GM21576 (cell line): ENCODE data around the gene COL19A1.

Experiments used
- ATAC-seq: cut with Tn5 transposase; IDR thresholded peaks from one replicate; pipeline ENCODE4 v1.9.1; 2021; ENCODE audit warnings: mild to moderate bottlenecking, moderate library complexity; ENCODE audit not compliant: unreplicated experiment

Gene COL19A1

GRCh38 chr6:70118670-70119069 is 252.3 kb downstream of the COL19A1 start:
- no peak for ATAC-seq

DNA sequence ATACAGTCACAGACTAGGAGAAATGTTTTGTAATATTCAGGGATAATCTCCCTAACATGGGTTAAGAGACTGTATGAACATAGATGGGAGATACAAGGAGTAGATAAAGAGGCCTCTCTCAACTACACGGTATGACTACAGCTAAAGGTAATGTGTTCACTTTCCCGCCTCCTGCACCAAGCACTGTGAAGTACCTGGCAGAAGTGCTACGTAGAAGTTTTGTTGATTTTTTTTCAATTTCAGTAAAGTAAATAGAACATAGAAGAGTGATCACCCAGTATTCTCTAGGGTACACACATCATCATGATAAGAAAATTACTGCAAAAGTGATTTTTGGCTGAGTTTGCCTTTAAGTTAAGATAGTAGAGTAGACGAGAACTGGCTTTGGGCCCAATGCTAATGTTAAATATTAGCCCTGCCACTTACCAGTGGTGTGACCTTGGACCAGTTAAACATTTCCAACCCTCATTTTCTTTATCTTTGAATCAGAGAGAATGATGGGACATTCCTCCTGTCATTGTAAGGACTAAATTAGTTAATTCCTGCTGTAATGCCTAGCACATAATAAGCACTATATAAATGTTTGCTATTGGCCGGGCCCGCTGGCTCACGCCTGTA is 253.0 kb downstream of the COL19A1 start:
- no peak for ATAC-seq

- no peak for ATAC-seq
Observed at GRCh38 chr6:70124443-70124842, 258.1 kb downstream of the COL19A1 start.

GRCh38 chr6:70124882-70125545 is 258.7 kb downstream of the COL19A1 start:
- no peak for ATAC-seq

GRCh38 chr6:70125602-70126001 is 259.2 kb downstream of the COL19A1 start:
- ATAC-seq = no peak

DNA sequence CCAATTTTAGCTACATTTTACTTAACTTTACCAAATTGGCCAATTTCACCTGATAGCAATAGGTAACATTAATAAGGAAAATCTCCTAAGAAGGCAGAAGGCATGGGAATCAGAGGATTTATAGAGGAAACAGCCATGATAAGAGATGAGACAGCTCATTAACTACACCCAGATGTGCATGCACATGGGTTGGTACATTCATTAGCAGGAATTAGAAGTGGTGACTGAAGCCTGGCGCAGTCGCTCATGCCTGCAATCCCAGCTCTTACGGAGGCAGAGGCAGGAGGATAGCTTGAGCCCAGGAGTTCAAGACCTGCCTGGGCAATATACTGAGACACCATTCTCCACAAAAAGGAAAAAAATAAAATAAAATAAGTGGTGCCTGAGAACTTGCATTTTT is 263.0 kb downstream of the COL19A1 start:
- ATAC-seq = no peak

GRCh38 chr6:70130865-70131264 is 264.5 kb downstream of the COL19A1 start:
- ATAC-seq = no peak

DNA sequence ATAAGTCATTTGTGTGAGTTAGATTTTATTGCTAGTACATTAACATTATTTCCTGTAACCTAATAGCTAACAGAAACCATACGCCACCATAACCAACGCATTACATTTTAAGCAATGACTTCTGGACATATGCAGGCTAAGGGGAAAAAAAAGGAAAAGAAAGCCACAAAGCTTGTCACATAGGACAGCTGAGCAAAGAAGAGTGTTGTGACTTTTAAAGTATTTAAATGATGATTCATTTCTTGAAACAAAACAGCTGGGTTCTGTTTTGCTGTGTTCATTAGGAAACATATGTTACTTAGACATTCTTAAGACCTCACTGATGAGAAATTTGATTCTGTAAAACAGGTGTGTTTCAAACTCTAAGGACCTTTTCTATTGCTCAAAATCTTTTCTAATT is 265.2 kb downstream of the COL19A1 start:
- ATAC-seq = peak; percentile 98

DNA sequence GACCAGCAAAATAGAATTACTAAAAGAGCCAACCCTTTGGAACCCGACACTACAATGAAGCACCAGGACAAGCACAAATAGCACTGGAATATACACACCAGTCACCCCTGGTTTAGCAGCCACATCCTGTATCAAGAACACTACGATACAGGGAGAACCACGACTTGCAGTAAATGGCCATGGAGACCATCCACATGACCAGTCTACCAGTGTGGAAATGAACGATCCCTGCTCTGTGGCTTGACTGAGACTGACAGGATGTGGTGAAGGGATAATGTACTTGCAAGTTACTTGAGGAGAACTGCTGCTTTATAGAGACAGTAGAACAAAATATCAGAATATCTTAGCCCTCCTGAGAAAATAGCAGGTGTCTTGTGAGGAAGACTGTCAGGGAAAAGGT is 266.9 kb downstream of the COL19A1 start:
- ATAC-seq = no peak

- no peak for ATAC-seq
Observed at GRCh38 chr6:70134542-70134941, 268.2 kb downstream of the COL19A1 start.

DNA sequence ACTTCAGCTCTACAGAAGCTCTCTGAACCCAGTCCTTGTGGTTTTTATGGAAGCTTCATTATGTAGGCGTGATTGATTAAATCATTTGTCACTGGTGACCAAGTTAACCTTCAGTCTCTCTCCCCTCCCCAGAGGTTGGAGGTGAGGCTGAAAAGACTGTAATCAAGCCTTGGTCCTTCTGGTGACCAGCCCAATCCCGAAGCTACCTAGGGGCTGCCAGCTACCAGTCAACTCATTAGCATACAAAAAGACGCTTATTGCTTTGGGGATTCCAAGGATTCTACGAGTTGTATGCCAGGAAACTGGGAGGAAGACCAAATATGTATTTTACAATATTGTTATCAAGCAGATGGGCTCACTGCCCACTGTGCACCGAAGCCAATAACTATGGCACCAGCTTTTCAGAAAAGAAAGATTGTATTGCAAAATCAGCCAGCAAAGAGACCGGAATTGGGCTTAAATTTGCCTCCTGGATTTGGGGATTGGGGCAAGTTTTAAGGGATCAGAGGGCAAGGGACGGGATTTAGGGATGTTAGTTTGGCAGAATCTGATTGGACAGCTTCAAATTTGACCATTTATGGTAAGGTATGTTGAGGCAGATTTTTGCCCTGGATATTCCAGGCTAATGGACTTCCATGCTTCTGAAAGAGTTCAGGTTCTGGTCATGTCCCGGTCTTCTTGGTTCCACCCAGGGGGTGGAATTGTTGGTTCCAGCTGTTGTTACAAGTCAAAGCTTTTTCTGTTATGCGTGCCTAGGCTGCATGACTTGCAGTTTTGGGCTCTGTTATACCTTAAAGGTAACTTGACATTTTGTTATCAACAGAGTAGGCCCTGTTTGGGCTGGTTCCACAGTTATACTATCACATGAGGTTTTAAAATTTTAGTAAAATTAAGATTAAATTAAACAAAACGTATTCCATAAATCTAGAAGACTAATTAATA is 269.1 kb downstream of the COL19A1 start:
- ATAC-seq = no peak

- no peak for ATAC-seq
Observed at GRCh38 chr6:70136996-70137395, 270.6 kb downstream of the COL19A1 start.

DNA sequence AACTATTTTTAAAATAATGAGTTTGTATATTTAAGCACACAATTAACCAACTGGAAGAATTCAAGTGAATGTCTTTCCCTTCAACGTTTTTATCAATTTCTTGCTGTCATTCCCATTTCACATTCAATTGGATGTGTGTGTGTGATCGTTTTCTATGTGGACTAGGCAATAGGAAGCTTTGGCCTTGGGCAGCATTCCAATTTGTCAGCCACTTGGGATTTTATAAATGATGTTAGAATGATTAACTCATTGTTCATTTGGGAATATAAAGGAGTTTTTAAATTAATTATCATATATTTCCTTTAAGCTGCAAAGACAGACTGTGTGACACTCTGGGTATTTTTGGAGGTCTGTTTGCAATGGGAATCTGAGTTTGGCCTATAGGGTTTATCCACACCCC is 274.1 kb downstream of the COL19A1 start:
- no peak for ATAC-seq

DNA sequence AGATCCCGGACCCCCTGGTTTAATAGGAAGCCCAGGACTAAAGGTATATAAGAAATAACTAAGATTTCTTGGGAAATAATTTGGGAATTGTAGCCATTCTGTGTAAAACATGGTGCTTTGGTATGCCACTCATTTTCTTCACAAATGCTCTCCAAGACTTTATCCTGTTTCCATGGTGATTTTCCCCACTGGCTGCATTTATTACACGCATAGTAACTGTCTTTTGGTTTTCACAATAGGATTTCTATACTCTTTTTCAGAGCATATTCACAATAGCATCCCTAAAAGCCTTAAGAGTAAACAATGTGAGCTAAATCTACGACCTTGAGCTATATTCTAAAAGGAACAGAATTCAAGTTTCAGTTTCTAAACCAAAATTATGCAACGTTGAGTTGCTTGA is 275.7 kb downstream of the COL19A1 start:
- no peak for ATAC-seq

DNA sequence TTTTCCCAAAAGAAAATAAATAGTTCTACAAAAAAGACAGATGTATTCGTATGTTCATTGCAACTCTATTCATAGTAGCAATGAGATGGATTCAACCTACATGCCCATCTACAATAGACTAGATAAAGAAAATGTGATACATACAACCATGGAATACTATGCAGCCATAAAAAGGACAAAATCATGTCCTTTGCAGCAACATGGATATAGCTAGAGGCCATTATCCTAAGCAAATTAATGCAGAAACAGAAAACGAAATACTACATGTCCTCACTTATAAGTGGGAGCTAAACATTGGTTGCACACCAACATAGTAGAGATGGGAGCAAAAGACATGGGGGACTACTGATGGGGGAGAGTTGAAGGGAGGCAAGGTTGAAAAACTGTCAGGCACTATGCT is 278.8 kb downstream of the COL19A1 start:
- ATAC-seq = no peak

GRCh38 chr6:70149209-70149788 is 282.9 kb downstream of the COL19A1 start:
- ATAC-seq = no peak

- ATAC-seq = no peak
Observed at GRCh38 chr6:70150521-70150920, 284.2 kb downstream of the COL19A1 start.

DNA sequence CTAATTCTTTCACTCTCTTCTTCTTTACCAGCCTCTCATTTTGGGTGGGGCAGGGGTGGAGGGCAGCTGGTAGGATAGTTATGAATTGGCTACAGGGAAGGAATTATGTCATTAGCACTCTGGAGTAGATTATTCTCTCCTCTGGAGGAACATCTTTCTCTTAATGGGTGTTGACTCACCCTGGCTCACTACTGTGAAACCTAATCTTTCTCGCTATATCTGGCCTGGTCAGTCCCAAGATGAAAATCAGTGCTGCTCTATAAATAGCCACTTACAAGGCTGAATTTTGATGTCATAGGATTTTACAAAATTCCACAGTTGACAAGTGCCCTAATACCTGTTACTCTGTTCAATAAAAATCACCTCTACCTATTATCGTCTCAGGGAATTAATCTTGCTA is 285.3 kb downstream of the COL19A1 start:
- no peak for ATAC-seq

- ATAC-seq = no peak
Observed at GRCh38 chr6:70152786-70153185, 286.4 kb downstream of the COL19A1 start.

GRCh38 chr6:70157086-70157485 is 290.7 kb downstream of the COL19A1 start:
- ATAC-seq = no peak

- ATAC-seq = no peak
Observed at GRCh38 chr6:70160276-70160675, 293.9 kb downstream of the COL19A1 start.
